Activated naive CD8-positive, alpha-beta T cell treated with anti-CD3 and anti-CD28 coated beads, Interleukin-2, amount 50 U/mL, for 24 hours (primary cell): ENCODE results near the gene SSBP3.

Experiments
- ATAC-seq: fragments of 150-1000 bp; cut with Tn5 transposase; one replicate; pipeline ENCODE4 v1.10.0; 2021
- DNase-seq: peaks from one replicate; pipeline ENCODE4 v3.0.0; 2021
- H3K27ac Mint-ChIP-seq: one replicate; pipeline ENCODE4 v1.8.0; 2021; ENCODE audit warnings: mild to moderate bottlenecking, mixed read lengths
- H3K27me3 Mint-ChIP-seq: one replicate; pipeline ENCODE4 v1.8.0; 2021; ENCODE audit warnings: mixed read lengths
- H3K36me3 Mint-ChIP-seq: one replicate; pipeline ENCODE4 v1.8.0; 2021; ENCODE audit warnings: low read depth, mixed read lengths
- H3K4me1 Mint-ChIP-seq: one replicate; pipeline ENCODE4 v1.8.0; 2021; ENCODE audit warnings: mixed read lengths
- H3K4me3 Mint-ChIP-seq: one replicate; pipeline ENCODE4 v1.8.0; 2021; ENCODE audit warnings: mild to moderate bottlenecking, moderate library complexity, mixed read lengths
- H3K9me3 Mint-ChIP-seq: one replicate; pipeline ENCODE4 v1.8.0; 2021; ENCODE audit warnings: mixed read lengths

Gene SSBP3

GRCh38 chr1:54228638-54229079 is 177.5 kb downstream of the SSBP3 start:
- Mint-ChIP-seq H3K9me3 (no peaks in the 10 kb centered on the region), H3K4me3 (no peak overlapping the region), H3K36me3 (peaks cover 16% of the 10 kb centered on the region), H3K4me1 (peaks cover 38% of the 10 kb centered on the region), H3K27ac (no peak overlapping the region), H3K27me3 (no peaks in the 10 kb centered on the region)
- no peak for ATAC-seq
- DNase-seq = no peak

DNA sequence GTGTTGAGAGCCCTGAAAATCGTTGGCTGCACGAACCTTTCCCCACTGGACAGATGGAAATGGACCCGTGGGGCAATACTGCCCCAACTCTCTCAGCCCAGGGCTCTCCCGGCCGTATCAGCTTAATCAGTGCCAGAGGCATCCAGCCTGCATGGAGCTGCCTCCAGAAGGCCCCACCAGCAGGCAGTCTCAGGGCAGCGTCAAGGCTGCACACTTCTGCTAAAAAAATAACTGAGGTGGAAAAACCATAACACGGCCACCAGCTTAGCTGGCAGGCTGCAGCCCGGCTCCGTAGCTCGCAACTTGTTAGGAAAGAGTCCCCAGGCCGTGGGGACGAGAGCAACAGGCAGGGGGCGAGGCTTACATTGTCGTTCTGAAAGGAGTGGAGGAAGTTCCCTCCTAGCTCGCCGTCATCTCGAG is 178.3 kb downstream of the SSBP3 start:
- Mint-ChIP-seq H3K9me3 (no peaks in the 10 kb centered on the region), H3K4me1 (peaks cover 38% of the 10 kb centered on the region), H3K27ac (peak overlapping the region; percentile 10), H3K36me3 (peaks cover 16% of the 10 kb centered on the region), H3K4me3 (no peak overlapping the region), H3K27me3 (no peaks in the 10 kb centered on the region)
- DNase-seq = no peak
- no peak for ATAC-seq

DNA sequence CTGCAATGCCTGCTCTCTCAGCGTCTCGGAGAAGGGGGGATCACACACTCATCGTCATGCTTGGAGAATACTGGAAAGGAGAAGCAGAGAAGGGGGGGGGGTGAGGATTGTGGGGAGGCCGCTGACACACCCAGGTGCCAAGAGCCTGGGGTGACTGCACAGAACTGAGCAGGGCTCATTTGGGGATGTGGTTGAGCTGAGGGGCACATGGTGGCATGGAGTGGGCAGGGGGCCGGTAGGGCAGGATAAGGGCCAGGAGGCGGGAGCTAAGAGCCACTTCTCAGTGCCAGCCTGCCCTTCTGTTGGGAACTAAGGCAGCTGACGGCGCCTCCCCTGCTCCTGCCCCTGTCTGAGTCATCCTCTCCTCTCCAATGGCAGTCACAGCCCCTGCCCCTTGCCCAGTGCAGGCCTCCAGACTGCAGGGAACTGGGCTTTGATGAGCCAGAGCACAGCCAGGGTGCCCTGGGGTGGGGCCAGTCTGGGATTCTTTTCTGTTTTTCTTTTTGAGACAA is 179.0 kb downstream of the SSBP3 start:
- Mint-ChIP-seq H3K36me3 (peaks cover 16% of the 10 kb centered on the region), H3K9me3 (no peaks in the 10 kb centered on the region), H3K27ac (no peak overlapping the region), H3K4me3 (no peak overlapping the region), H3K27me3 (no peaks in the 10 kb centered on the region), H3K4me1 (peaks cover 38% of the 10 kb centered on the region)
- ATAC-seq = no peak
- no peak for DNase-seq

DNA sequence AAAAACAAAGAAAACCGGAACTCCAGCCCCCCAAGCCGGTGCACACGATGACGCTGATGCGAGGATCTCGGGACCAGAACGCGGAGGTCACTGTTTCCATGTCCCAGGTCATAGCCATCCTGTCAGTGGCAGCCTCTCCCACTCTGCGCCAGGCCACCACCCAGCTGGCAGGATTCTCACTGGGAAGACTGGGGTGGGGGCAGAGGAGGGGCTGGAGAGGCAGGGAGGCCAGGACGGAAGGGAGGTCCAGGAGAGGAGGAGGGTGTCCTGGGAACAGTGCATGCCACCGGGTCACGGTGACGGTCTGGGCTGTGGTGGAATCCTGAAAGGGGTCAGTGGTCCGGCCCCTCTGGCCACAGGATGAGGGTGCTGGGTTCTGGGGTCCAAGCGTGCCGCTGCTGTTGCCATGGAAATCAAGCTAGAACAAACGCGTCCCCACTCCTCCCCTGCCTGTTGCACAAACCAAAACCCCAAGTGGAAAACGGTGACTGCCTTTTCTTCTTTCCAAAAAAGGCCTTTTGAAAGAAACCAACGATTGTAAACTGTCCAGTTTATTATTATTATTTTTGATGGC is 180.1 kb downstream of the SSBP3 start:
- Mint-ChIP-seq H3K27ac (no peak overlapping the region), H3K9me3 (no peaks in the 10 kb centered on the region), H3K4me3 (no peak overlapping the region), H3K27me3 (no peaks in the 10 kb centered on the region), H3K36me3 (peaks cover 17% of the 10 kb centered on the region), H3K4me1 (peaks cover 32% of the 10 kb centered on the region)
- no peak for ATAC-seq
- no peak for DNase-seq

DNA sequence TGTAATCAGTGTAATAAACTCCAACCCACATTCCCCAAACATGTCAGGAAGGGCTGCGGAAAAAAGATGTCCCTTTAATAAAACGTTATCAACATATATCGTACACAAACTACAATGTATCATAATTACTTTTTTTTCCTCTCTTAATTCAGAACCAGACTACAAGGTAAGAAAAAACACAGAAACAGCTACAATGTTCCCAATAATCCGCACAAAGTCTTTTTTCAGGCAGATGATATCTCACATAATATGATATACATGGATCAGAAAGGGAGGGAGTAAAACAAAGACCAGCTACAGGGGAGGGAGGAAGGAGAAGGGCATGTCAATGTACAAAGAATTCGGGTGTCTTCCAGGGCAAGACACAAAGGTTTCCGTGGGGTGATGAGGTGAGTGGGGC is 180.8 kb downstream of the SSBP3 start:
- Mint-ChIP-seq H3K4me1 (peaks cover 25% of the 10 kb centered on the region), H3K36me3 (peaks cover 17% of the 10 kb centered on the region), H3K27me3 (no peaks in the 10 kb centered on the region), H3K27ac (no peak overlapping the region), H3K9me3 (no peaks in the 10 kb centered on the region), H3K4me3 (no peak overlapping the region)
- ATAC-seq (no peak), DNase-seq (no peak)

DNA sequence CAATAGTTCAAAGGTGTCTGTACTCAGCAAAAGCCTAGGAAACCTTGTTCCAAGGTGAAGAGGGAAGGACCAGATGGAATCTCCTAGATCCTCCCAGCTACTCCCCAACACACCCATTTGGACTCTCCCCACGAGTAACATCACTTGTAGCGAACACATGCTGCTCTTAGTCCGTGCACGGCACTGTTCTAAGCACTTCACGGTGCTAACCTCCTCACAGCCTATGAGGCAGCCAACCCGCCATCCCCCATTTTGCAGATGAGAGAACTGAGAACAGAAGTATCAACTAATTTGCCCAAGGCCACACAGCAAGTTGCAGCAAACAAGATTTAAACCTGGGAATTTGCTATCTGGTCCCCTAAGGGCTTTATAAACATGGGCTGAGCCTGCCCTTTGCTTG is 182.0 kb downstream of the SSBP3 start:
- no peak overlapping the region for H3K27ac Mint-ChIP-seq
- H3K9me3 Mint-ChIP-seq = no peaks in the 10 kb centered on the region
- DNase-seq = no peak
- H3K27me3 Mint-ChIP-seq = no peaks in the 10 kb centered on the region
- no peak for ATAC-seq
- no peak overlapping the region for H3K4me3 Mint-ChIP-seq
- peaks cover 14% of the 10 kb centered on the region for H3K4me1 Mint-ChIP-seq
- H3K36me3 Mint-ChIP-seq = peaks cover 12% of the 10 kb centered on the region

GRCh38 chr1:54223441-54224202 is 182.6 kb downstream of the SSBP3 start:
- DNase-seq (no peak), ATAC-seq (no peak)
- peaks cover 10% of the 10 kb centered on the region for H3K4me1 Mint-ChIP-seq

GRCh38 chr1:54222711-54223110 is 183.5 kb downstream of the SSBP3 start:
- H3K27ac Mint-ChIP-seq = peak overlapping the region; percentile 10
- DNase-seq = no peak
- peaks cover 3% of the 10 kb centered on the region for H3K4me1 Mint-ChIP-seq
- H3K4me3 Mint-ChIP-seq = no peak overlapping the region
- H3K36me3 Mint-ChIP-seq = peaks cover 20% of the 10 kb centered on the region
- ATAC-seq = no peak
- H3K9me3 Mint-ChIP-seq = no peaks in the 10 kb centered on the region
- H3K27me3 Mint-ChIP-seq = no peaks in the 10 kb centered on the region

More at GRCh38 chr1:54223441-54224202, 182.6 kb downstream of the SSBP3 start:
- Mint-ChIP-seq H3K4me3 (no peak overlapping the region), H3K36me3 (peaks cover 14% of the 10 kb centered on the region), H3K27me3 (no peaks in the 10 kb centered on the region), H3K9me3 (no peaks in the 10 kb centered on the region), H3K27ac (no peak overlapping the region)

- ATAC-seq = no peak
- Mint-ChIP-seq H3K4me1 (peaks cover 8% of the 10 kb centered on the region), H3K9me3 (no peaks in the 10 kb centered on the region), H3K36me3 (peaks cover 24% of the 10 kb centered on the region), H3K27ac (no peak overlapping the region), H3K4me3 (no peak overlapping the region), H3K27me3 (no peaks in the 10 kb centered on the region)
- DNase-seq = no peak
Observed at GRCh38 chr1:54221867-54222484, 184.2 kb downstream of the SSBP3 start.

DNA sequence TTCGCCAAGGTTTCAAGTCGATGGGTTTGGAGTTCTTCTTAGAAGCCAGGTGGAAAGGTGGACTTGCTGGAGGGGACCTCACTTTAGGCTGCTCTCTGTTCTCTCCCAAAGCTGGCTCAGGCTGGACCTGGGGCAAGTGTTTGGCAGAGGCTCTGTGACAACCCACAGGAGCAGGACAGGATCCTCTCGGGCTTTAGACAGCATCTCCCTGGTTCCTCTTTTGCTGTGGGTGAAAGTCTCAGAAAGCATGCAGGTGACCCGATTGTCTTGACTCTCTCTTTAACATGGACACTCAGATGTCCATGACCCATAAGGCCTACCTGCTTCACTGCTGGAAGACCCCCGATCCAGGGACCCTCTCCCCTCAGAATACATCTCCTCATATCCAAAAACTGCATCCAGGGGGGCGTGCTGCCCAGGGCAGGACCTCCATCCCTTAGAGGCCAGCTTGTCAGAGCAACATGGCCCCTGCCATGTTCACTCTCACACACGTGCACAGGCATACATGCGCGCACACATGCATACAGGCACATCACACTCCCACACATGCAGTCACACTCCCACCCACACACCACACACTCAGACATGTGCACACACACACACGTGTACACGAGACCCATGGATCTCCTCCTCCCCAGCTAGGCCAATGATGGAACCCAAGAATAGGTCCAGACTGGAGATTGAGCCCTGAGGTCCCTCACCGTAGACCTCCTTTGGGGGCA is 184.9 kb downstream of the SSBP3 start:
- Mint-ChIP-seq H3K27me3 (no peaks in the 10 kb centered on the region), H3K27ac (peak overlapping the region; percentile 13), H3K4me1 (peaks cover 8% of the 10 kb centered on the region), H3K4me3 (no peak overlapping the region), H3K9me3 (no peaks in the 10 kb centered on the region), H3K36me3 (peaks cover 30% of the 10 kb centered on the region)
- ATAC-seq (no peak), DNase-seq (no peak)

- no peak for DNase-seq
- Mint-ChIP-seq H3K27me3 (no peaks in the 10 kb centered on the region), H3K9me3 (no peaks in the 10 kb centered on the region), H3K4me3 (no peak overlapping the region), H3K4me1 (peaks cover 5% of the 10 kb centered on the region), H3K27ac (no peak overlapping the region), H3K36me3 (peaks cover 36% of the 10 kb centered on the region)
- no peak for ATAC-seq
Observed at GRCh38 chr1:54220004-54220811, 186.0 kb downstream of the SSBP3 start.

DNA sequence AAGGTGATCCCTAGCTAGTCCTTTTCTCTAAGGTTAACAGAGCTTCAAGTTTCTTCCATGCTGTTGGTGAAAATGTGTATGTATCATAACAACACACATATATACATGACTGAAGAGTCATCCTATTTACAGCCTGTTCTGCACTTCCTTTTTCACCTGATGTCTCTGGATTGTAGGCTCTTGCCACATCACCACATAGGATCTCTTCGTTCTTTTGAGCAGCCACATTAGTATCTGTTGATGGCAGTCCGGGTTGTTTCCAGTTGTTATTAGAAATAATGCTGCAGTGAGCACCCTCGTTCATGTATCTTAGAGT is 186.5 kb downstream of the SSBP3 start:
- Mint-ChIP-seq H3K27ac (no peak overlapping the region), H3K36me3 (peaks cover 38% of the 10 kb centered on the region)

DNA sequence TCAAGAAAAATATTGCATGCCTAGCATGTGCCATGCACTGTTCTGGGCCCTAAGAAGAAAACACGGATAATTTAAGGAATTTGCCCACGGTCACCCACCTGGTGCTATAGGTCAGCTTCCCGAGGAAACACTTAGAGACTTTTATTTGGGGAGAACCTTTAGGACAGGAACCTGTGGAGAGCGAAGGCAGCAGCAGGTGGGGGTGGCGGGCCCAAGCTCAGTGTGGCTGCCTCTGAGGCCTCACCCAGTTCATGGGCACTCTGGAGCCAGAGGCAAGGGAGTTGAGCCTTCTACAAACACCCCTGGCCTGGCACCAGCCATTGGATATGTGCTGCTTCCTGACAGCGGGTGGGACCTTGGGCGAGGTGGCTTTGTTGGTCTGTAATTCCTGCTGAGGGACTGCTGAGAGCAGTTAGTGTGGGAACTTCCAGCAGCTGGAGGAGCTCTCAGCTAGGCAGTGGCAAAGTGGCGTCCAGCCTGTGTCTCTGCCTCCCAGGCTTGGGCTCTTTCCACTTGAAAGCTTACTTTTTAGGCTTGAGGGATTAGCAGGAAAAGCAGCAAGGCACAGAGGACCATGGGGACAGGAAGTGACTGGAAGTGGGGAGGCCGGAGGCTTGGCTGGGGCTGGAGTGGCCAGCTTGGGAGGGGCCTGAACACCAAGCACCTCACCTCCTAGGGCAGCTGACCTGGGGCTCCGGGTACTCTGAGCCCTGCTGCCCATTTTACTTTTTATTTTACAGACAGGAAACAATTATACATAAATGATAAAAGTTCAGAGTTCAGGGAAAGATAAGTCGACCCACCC is 187.1 kb downstream of the SSBP3 start:
- H3K27me3 Mint-ChIP-seq = no peaks in the 10 kb centered on the region
- H3K36me3 Mint-ChIP-seq = peaks cover 42% of the 10 kb centered on the region
- H3K4me3 Mint-ChIP-seq = no peak overlapping the region
- DNase-seq (no peak), ATAC-seq (no peak)
- H3K4me1 Mint-ChIP-seq = peaks cover 5% of the 10 kb centered on the region
- no peaks in the 10 kb centered on the region for H3K9me3 Mint-ChIP-seq
- H3K27ac Mint-ChIP-seq = peak overlapping the region; percentile 59

More for the DNA sequence above, 186.5 kb downstream of the SSBP3 start:
- Mint-ChIP-seq H3K9me3 (no peaks in the 10 kb centered on the region), H3K4me3 (no peak overlapping the region), H3K4me1 (peaks cover 5% of the 10 kb centered on the region), H3K27me3 (no peaks in the 10 kb centered on the region)
- ATAC-seq (no peak), DNase-seq (no peak)
